ENCODE data around the gene CDC42BPA.
"Not testable (repeated sequence)": the region's sequence is repeated elsewhere in the genome, so short reads cannot be mapped to it uniquely, and the experiment has no call there.

CDC42BPA gene

DNA sequence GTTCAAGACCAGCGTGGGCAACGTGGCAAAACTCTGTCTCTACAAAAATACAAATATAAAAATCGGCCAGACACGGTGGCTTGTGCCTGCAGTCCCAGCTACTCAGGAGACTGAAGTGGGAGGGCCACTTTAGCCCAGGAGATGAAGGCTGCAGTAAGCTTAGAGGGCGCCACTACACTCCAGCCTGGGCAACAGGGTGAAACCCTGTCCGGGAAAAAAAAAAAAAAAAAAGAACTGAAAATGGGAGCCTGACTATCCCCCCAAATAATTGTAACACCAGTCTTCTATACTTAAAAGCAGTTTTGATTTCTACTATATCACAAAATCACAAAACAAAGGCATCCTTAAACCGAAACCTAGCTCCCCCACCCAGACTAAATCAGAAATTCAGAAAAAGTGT, 60.3 kb downstream of the CDC42BPA start:
- no peak for DNase-seq

- DNase-seq: no peak
These were observed 63.1 kb downstream of the CDC42BPA start for GRCh38 chr1:227255086-227255732.

DNA sequence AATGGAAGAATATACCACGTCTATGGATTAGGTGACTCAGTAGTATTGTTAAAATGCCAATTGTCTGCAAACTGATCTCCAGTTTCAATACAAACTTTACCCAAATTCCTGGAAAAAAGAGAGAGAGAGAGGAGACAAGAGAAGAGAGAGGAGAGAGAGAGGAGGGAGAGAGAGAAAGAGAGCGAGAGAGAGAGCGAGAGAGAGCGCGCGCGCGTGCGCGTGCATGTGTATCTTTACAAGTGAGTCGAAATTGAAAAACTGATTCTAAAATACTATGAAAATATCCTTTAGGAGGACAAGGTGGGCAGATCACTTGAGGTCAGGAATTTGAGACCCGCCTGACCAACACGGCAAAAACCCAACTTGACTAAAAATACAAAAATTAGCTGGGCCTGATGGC, 65.2 kb downstream of the CDC42BPA start:
- no peak for DNase-seq

GRCh38 chr1:227245613-227246320, 72.5 kb downstream of the CDC42BPA start:
- DNase-seq: no peak

GRCh38 chr1:227244339-227245118, 73.8 kb downstream of the CDC42BPA start:
- DNase-seq: no peak

GRCh38 chr1:227242811-227243682, 75.2 kb downstream of the CDC42BPA start:
- DNase-seq: no peak

GRCh38 chr1:227240983-227241382, 77.3 kb downstream of the CDC42BPA start:
- no peak for DNase-seq

- peak; percentile 53 for DNase-seq
These were observed 83.3 kb downstream of the CDC42BPA start for GRCh38 chr1:227234998-227235405.

GRCh38 chr1:227231128-227231527, 87.2 kb downstream of the CDC42BPA start:
- DNase-seq: not testable (repeated sequence)

GRCh38 chr1:227228201-227228600, 90.1 kb downstream of the CDC42BPA start:
- DNase-seq: no peak

- DNase-seq: no peak
These were observed 90.5 kb downstream of the CDC42BPA start for GRCh38 chr1:227227761-227228160.

GRCh38 chr1:227225715-227226346, 92.5 kb downstream of the CDC42BPA start:
- no peak for DNase-seq

DNA sequence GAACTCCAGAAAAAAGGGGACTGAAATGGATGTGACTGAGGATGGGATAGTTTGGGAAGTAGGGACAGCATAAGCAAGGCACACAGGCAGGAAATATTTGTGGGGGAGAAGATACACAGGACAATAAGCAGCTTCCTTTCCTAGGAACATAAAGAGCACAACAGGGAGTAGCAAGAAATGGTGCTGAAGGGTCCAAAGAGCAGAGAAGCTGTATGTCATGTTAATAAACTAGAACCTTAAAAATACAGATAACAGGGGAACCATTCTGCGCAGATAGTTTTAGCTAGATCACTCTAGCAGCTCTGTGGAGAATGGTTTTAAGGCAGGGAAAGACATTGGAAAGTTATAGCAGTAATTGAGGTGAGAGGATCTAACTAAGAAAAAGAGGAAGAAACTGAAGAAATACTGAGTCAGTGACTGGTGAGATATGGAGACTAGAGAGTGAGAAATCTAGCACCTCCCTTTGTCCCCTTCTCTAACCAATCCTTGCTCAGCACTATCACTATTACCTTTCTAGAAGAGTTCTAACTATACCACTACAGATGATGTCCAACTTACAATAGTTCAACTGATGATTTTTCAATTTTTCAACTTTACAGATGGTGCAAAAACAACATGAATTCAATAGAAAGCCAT, 95.0 kb downstream of the CDC42BPA start:
- DNase-seq: no peak

DNA sequence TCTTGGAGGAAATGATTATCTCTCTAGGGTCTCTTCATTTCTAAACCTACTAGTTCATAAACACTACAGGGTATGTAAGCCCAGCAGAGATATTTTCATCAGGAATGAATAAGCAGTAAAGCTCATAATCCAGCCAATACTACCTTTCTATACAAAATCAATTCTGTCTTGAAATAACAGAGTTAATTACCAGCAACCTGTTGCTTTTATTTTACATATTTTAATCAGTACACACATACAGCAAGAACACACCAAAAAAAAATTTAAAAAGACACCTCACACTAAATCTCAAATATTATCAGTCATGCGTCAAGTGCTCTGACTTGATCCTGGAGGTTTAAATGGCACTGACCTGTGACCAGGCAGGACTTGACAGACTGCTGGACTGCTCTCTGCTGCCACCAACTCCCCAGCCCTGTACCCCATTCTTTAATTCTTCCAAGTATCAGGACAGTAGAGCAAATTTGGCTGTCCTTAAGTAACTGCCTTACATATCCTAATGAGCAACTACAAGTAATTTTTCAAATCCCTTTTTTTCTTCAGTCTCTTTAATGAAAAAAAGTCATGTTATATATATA, 98.5 kb downstream of the CDC42BPA start:
- no peak for DNase-seq

- no peak for DNase-seq
These were observed 99.3 kb downstream of the CDC42BPA start for GRCh38 chr1:227218870-227219573.

- DNase-seq: no peak
These were observed 102.3 kb downstream of the CDC42BPA start for GRCh38 chr1:227215863-227216510.

- DNase-seq: no peak
These were observed 104.1 kb downstream of the CDC42BPA start for GRCh38 chr1:227214207-227214606.

- DNase-seq: no peak
These were observed 104.9 kb downstream of the CDC42BPA start for GRCh38 chr1:227213426-227213825.

- DNase-seq: no peak
These were observed 106.1 kb downstream of the CDC42BPA start for GRCh38 chr1:227212164-227212563.

- no peak for DNase-seq
These were observed 107.7 kb downstream of the CDC42BPA start for GRCh38 chr1:227210604-227211003.

Data from 8988T (cell line).